ENCODE measurements around the gene FBF1. TPM values are rescaled to one million over a fixed set of nuclear protein-coding genes. Genes with fewer than 3 reads are reported as not detected.

FBF1 gene
- total and polyA plus RNA-seq, 2 of the 8 experiments (the other 6 are each of a cell fraction or from before 2014, with no cell fraction given): 8.1 to 13.1 TPM

DNA sequence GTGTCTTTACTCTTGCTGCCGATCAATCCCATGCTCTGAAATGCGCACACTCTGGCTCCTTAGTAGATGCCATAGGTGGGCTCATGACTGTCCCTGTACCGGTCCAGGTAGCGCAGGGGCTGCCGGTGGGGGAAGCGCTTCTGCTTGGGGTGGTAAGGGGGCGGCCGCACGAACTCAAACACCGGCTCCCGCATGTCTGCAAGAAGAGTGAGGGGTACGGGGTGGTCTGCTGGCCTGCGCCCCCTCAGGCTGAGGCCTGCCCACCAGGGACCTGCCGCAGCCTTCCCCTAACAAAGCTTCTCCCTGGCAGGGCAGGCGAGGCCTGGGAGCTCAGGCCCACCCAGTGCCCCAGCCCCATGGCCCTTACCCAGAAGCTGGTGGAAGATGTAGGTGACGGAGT lies 42.1 kb downstream of the FBF1 start:
- ChIA-PET CTCF (ENCODE audit: partially characterized antibody) (interaction anchor here (1.0 to 51.3 kb wide), 8 partner anchors 15 to 110 kb away, joined by 3 to 885 read pairs (median 6); partner anchors contain the start of gene CDK3), POLR2A (ENCODE audit: partially characterized antibody) (interaction anchor here (1.1 to 7.4 kb wide), 7 partner anchors 11 to 119 kb away, joined by 3 to 40 read pairs (median 4); partner anchors contain the start of gene WBP2)
- DNase-seq (ENCODE audit: low read depth in 1 of 2, low spot score in 2 of 2) (no peak), FAIRE-seq (no peak)
- H3K23me2 ChIP-seq (ENCODE audit: low read depth, low read length): peaks cover 8% of the 10 kb centered on the region
- no peak overlapping the region for H3K4ac ChIP-seq (replicated peaks; ENCODE audit: insufficient read length, low read depth, low read length)
- H3K4me1 ChIP-seq (replicated peaks in 1 of 4; ENCODE audit: control insufficient read depth in 3 of 4, insufficient read depth in 4 of 4, low read length in 3 of 4): peaks cover 4 to 25% (median 13%) of the 10 kb centered on the region in 4 experiments
- H4K91ac ChIP-seq (replicated peaks; ENCODE audit: insufficient read length, low read length): no peak overlapping the region
- H2BK20ac ChIP-seq (ENCODE audit: low read length): no peak overlapping the region
- peaks cover 3% of the 10 kb centered on the region; the same call in 1 of the 2 replicates for H3K79me1 ChIP-seq (ENCODE audit: low read depth, low read length)
- H2AK5ac ChIP-seq (ENCODE audit: low read depth, low read length): no peak overlapping the region
- H2BK120ac ChIP-seq (replicated peaks; ENCODE audit: low read depth, low read length): no peak overlapping the region
- no peak overlapping the region for H2BK12ac ChIP-seq (ENCODE audit: low read depth, low read length)
- peaks cover 2 to 7% of the 10 kb centered on the region in 2 experiments for H4K20me1 ChIP-seq (replicated peaks in 1 of 2; ENCODE audit: control insufficient read depth in 1 of 2, insufficient read depth in 2 of 2, low read length in 2 of 2)
- no peak overlapping the region for H2BK15ac ChIP-seq (ENCODE audit: low read length)
- no peak overlapping the region for H4K5ac ChIP-seq (ENCODE audit: insufficient read length, low read depth, low read length)
- H3K23ac ChIP-seq (ENCODE audit: insufficient read length): no peak overlapping the region
- no peak overlapping the region for H3K27ac ChIP-seq (ENCODE audit: low read depth, low read length)
- no peak overlapping the region for H3K9ac ChIP-seq (replicated peaks in 1 of 4; ENCODE audit: extremely low read depth in 1 of 4, low read depth in 3 of 4, low read length in 3 of 4)
- no peak overlapping the region for H3K56ac ChIP-seq (replicated peaks; ENCODE audit: insufficient read length, low read depth, low read length)
- H3K4me3 ChIP-seq (ENCODE audit: extremely low read depth in 1 of 4, insufficient read depth in 2 of 4, low read depth in 3 of 4, low read length in 4 of 4): no peak overlapping the region
- no peak overlapping the region for H2BK5ac ChIP-seq (ENCODE audit: low read depth, low read length)
- H3K9me3 ChIP-seq (ENCODE audit: insufficient read depth in 2 of 2, low read depth in 1 of 2, low read length in 1 of 2): no peaks in the 10 kb centered on the region
- 94% methylated on average over 16 of the region's 16 CpGs; no CpG with 5 or more reads in 1 of the 2 experiments for WGBS, 2 experiments (ENCODE audit: extremely low coverage in 1 of 2, insufficient coverage in 1 of 2, insufficient read length in 1 of 2, insufficient replicate concordance in 2 of 2, low coverage in 1 of 2, low lambda C conversion rate in 2 of 2, missing lambda C conversion rate in 1 of 2)
- H3K79me2 ChIP-seq (ENCODE audit: control insufficient read depth in 1 of 2, insufficient read depth in 2 of 2, low read length in 2 of 2): peaks cover 0 to 25% of the 10 kb centered on the region in 2 experiments; a peak in 2 of 4 replicates
- H3K4me2 ChIP-seq (ENCODE audit: insufficient read depth in 1 of 2, low read depth in 2 of 2, low read length in 2 of 2): no peak overlapping the region
- no peak overlapping the region for H2AFZ ChIP-seq (ENCODE audit: low read length)
- H4K8ac ChIP-seq (ENCODE audit: extremely low read depth, insufficient read depth, low read length): no peak overlapping the region
- no peak overlapping the region for H3K14ac ChIP-seq (ENCODE audit: insufficient read length)
- H3K18ac ChIP-seq (ENCODE audit: extremely low read depth, low read length): no peak overlapping the region
- H3K27me3 ChIP-seq (replicated peaks in 1 of 4; ENCODE audit: control insufficient read depth in 3 of 4, extremely low read depth in 1 of 4, insufficient read depth in 3 of 4, low read length in 3 of 4): no peaks in the 10 kb centered on the region
- H3K36me3 ChIP-seq (ENCODE audit: control insufficient read depth in 2 of 4, insufficient read depth in 4 of 4, low read length in 3 of 4): peaks cover 5 to 35% (median 23%) of the 10 kb centered on the region in 4 experiments; a peak in 7 of 8 replicates
